GM12891 (cell line): ENCODE data around the gene KMO.

Experiments used
- DNase-seq: peaks from one replicate; pipeline ENCODE4 v3.0.0; 2011; ENCODE audit warnings: low spot score; ENCODE audit not compliant: insufficient read length
- FAIRE-seq: peaks from 2 replicates; lab custom pipeline; 2011; peaks lifted over from hg19 to GRCh38; lab: Jason Lieb, UNC
- PAX5 ChIP-seq: IDR thresholded peaks from 2 replicates; pipeline ENCODE4 v1.6.1; 2011; ENCODE audit warnings: low read length, moderate library complexity, mild to moderate bottlenecking; ENCODE audit not compliant: insufficient read depth, severe bottlenecking
- POLR2A ChIP-seq: IDR thresholded peaks from 2 replicates; pipeline ENCODE4 v1.6.1; 2011; ENCODE audit warnings: low read depth, low read length, control low read depth
- POLR2AphosphoS5 ChIP-seq: IDR thresholded peaks from 2 replicates; pipeline ENCODE4 v1.6.1; 2011; ENCODE audit warnings: low read depth, low read length, control low read depth
- POU2F2 ChIP-seq: IDR thresholded peaks from 2 replicates; pipeline ENCODE4 v1.6.1; 2011; ENCODE audit warnings: low read depth, mild to moderate bottlenecking, control low read depth, low read length, moderate library complexity
- SPI1 ChIP-seq: IDR thresholded peaks from 2 replicates; pipeline ENCODE4 v1.6.1; 2011; ENCODE audit warnings: low read depth, low read length, control low read depth
- TAF1 ChIP-seq: IDR thresholded peaks from 2 replicates; pipeline ENCODE4 v1.6.1; 2011; ENCODE audit warnings: low read depth, low read length, control low read depth

Gene KMO

DNA sequence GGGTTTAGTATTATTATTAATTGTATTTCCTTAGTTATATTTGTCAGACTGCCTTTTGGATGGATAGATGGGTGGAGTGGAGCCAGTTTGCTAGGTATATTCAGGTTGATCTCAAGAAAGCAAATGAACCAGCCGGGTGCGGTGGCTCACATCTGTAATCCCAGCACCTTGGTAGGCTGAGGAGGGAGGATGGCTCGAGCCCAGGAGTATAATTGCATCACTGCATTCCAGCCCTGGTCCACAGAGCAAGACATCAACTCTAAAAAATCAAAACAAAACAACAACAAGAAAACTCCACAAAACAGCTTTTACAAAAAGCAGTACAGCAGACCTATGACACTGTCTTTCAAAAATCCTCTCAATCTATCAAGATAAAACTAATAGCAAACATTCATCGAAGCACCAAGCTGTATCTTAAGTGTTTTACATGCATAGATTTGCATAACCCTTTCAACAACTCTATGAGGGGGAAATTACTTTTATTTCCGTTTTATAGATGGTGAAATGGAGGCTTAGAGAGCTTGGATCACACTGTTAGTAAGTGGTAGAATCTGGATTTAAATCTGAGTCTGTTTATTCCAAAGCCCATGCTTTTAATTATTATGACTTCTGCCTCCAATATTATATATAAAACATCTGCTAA, 25.5 kb downstream of the KMO start:
- TF ChIP-seq POLR2AphosphoS5 (no peak), PAX5 (no peak), POLR2A (no peak), SPI1 (no peak)
- no peak for DNase-seq
- no peak for FAIRE-seq

DNA sequence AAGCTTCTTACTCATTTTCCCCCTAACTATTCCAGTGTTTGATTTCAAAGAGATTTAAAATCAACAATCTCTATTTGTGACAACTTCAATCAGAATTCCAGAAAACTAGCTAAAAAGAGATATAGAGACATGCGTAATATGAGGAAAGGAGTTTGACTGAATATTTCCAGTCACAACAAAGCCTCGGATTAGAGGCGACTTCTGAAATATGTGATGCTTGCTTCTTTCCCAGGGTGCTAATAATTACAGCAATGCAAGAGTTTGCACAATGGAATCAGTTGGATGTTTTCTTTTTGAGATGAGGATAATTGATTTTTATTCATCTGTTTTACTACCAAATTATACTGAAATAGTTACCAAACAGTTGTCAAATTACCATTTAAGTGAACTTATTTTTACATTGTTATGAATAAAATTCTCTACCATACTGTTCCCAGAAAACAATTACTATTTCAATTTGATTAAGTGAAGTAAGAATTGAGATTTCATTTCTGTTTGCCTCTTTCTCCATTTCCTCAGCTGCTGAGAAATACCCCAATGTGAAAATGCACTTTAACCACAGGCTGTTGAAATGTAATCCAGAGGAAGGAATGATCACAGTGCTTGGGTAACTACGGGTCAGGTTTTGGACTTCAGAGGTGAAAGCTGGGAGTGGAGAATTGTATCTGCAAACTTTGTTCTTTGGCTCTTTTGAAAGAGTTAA, 28.1 kb downstream of the KMO start:
- FAIRE-seq (no peak), DNase-seq (no peak)
- TF ChIP-seq SPI1: no peak
- TF ChIP-seq POU2F2: no peak
- no peak for TF ChIP-seq TAF1
- TF ChIP-seq PAX5: no peak
- TF ChIP-seq POLR2A: no peak
- TF ChIP-seq POLR2AphosphoS5: no peak

DNA sequence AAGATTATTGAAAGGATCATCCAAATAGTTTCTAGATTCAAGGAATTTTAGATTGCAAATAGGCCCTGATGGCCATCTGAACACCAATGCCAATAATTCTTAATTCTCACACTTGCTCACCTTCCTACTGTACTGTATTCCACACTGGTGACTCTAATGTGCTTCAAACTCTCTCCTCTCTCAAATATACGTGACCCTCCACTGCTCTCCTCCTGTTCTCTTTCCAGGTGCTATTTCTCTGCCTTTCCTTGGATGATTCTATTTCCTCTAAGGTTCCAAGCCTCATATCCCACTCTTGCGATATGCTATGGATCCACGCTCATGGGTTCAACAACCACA, 28.6 kb downstream of the KMO start:
- TF ChIP-seq POU2F2 (no peak), POLR2A (no peak), PAX5 (no peak), SPI1 (no peak), TAF1 (no peak), POLR2AphosphoS5 (no peak)
- DNase-seq (no peak), FAIRE-seq (no peak)

DNA sequence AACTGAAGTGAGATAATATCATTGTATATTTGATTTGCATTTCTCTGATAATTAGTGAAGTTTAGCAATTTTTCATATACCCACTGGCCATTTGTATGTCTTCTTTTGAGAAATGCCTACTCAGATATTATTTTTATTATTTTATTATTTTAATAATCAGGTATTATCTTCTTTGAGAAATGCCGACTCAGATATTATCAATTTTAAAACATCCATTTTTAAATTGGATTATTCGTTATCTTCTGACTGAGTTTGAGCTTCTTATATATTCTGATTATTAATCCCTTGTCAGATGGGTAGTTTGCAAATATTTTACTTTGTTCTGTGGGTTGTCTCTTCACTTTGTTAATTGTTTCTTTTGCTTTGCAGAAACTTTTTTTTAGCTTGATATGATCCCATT, 37.7 kb downstream of the KMO start:
- DNase-seq (no peak), FAIRE-seq (no peak)
- TF ChIP-seq TAF1 (no peak), POLR2A (no peak), POU2F2 (no peak), SPI1 (no peak), PAX5 (no peak), POLR2AphosphoS5 (no peak)

DNA sequence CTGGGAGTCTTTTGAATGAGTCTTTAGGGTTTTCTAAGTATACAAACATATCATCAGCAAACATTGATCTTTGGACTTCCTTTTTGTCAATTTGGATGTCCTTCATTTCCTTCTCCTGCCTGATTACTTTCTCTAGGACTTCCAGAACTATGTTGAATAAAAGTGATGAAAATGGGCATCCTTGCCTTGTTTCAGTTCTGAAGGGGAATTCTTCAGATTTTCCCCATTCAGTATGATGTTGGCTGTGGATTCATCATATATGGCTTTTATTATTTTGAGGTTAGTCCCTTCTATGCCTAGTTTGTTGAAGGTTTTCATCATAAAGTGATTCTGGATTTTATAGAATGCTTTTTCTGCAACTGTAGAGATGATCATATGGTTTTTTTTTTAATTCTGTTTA, 42.0 kb downstream of the KMO start:
- TF ChIP-seq PAX5 (no peak), SPI1 (no peak), POU2F2 (no peak), POLR2A (no peak), POLR2AphosphoS5 (no peak), TAF1 (no peak)
- no peak for FAIRE-seq

DNA sequence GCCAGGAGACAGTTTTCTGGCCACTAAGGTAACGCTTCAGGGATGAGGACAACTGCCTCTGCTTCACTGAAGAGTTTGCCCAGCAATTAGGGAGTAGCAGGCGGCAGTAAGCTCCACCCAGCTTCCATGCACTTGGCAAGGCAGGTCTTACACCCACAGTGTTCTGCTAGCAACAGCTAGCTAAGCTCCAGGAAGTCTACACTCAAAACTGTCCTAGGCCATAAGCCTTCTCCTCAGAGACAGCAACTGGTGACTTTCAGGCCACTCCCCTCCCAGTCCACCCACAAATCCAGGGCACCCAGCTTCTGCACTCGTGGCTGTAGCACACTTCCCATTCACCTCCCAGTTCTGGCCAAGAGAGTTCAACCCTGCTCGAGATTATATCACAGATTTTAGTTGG, 47.3 kb downstream of the KMO start:
- no peak for FAIRE-seq
- DNase-seq: no peak
- TF ChIP-seq POLR2A: no peak
- TF ChIP-seq PAX5: no peak
- no peak for TF ChIP-seq POLR2AphosphoS5

More for the DNA sequence above, 42.0 kb downstream of the KMO start:
- no peak for DNase-seq

DNA sequence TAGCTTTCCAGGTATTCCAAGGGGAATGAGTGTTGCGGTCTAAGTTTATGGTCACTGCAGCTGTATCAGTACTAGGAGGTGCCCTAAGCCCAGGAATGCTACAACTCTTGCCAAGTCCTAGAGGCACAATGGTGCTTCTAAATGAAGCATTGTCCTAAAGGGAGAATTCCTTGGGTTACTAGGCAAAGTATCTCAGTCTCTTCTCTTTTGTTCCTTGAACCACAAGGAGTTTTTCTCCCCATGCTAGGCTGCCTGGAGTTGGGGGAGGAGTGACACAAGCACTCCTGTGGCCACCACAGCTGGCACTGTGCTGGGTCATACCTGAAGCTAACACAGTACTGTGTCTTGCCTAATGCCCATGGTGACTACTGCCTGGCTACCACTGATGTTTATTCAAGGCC, 50.7 kb downstream of the KMO start:
- TF ChIP-seq POU2F2: no peak
- TF ChIP-seq POLR2A: no peak
- no peak for TF ChIP-seq POLR2AphosphoS5
- no peak for TF ChIP-seq SPI1
- TF ChIP-seq PAX5: no peak
- TF ChIP-seq TAF1: no peak
- FAIRE-seq (no peak), DNase-seq (no peak)

DNA sequence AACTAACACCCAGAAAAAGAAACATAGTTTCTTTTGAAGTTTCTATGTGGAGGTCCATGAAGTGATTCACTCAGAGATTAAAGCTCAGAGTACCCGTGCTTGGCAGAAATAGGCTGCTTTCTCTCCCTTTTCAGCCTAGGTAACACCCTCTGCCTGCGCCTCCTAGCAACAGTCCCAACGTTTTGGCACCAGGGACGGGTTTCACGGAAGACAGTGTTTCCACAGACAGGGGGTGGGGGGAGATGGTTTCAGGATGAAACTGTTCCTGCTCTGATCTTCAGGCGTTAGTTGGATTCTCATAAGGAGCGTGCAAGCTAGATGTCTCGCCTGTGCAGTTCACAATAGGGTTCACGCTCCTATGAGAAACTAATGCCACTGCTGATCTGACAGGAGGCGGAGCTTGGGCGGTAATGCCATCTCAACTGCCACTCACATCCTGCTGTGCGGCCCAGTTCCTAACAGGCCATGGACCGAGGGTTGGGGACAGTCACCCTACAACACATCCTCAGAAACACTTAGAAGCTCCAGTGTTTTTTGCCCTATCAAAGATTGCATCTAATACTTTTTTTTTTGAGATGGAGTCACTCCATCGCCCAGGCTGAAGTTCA, 54.8 kb downstream of the KMO start:
- no peak for TF ChIP-seq SPI1
- no peak for TF ChIP-seq POLR2AphosphoS5
- TF ChIP-seq POLR2A: no peak
- no peak for TF ChIP-seq TAF1
- TF ChIP-seq POU2F2: no peak
- no peak for TF ChIP-seq PAX5
- no peak for FAIRE-seq
- no peak for DNase-seq

DNA sequence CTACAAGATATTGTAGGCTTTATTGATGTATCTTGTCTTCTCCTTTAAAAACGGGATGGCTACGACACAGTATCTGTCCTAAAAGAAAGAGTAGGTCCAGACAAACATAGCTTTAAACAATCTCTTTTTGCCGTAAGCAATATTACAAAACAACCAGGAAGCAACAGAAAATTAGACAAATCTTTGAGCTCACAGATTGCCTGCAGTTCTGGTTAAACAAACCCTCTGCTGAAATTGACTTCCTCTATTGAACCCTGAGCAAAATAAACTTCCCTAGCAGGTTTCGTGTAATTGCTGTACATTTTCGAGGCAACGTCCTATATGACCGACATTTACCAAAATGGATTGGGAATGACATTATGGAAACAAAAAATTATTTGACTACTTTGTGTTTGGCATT, 57.3 kb downstream of the KMO start:
- TF ChIP-seq PAX5 (no peak), POLR2AphosphoS5 (no peak), SPI1 (no peak), TAF1 (no peak), POLR2A (no peak), POU2F2 (no peak)
- no peak for FAIRE-seq
- DNase-seq: no peak

DNA sequence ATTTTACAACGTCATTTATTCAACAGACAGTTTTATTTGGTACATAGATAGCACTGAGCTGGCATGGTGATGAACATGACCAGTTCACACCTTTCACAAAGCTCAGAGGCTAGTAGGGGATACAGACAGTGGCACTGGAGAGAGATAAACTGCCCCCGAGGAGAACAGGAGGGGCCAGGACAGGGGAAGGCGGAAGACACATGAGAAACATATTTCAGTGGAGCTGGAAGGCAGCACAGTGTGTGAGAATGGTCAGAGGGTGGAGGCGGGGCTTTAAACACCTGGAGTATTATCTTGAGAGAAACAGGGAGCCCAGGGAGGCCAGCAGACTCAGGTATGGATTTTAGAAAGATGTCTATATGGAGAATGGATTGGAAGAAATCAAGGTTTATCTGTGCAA, 58.5 kb downstream of the KMO start:
- DNase-seq (no peak), FAIRE-seq (no peak)
- TF ChIP-seq POLR2AphosphoS5: no peak
- TF ChIP-seq POLR2A: no peak
- TF ChIP-seq PAX5: no peak
- TF ChIP-seq POU2F2: no peak
- no peak for TF ChIP-seq TAF1
- no peak for TF ChIP-seq SPI1
